Nephron (organoid): Measurements from ENCODE around the gene P3H3.
"Not testable (repeated sequence)": the region's sequence is repeated elsewhere in the genome, so short reads cannot be mapped to it uniquely, and the experiment has no call there.

Experiments
- H3K27ac Mint-ChIP-seq, 3 experiments: 2 replicates each; pipeline ENCODE4 v1.8.0; 2020; ENCODE audit warnings: mixed read lengths in 3 of 3, mild to moderate bottlenecking in 2 of 3, moderate library complexity in 1 of 3
- H3K27me3 Mint-ChIP-seq: 2 replicates; pipeline ENCODE4 v1.8.0; 2021; ENCODE audit warnings: low read depth, mild to moderate bottlenecking, moderate library complexity, mixed read lengths
- H3K36me3 Mint-ChIP-seq: 2 replicates; pipeline ENCODE4 v1.8.0; 2020; ENCODE audit warnings: low read depth, mixed read lengths
- H3K4me1 Mint-ChIP-seq: 2 replicates; pipeline ENCODE4 v1.8.0; 2020; ENCODE audit warnings: mixed read lengths
- H3K4me3 Mint-ChIP-seq, 3 experiments: 2 replicates each; pipeline ENCODE4 v1.8.0; 2020; ENCODE audit warnings: mild to moderate bottlenecking in 3 of 3, mixed read lengths in 3 of 3, moderate library complexity in 2 of 3
- H3K9me3 Mint-ChIP-seq: 2 replicates; pipeline ENCODE4 v1.8.0; 2020; ENCODE audit warnings: mixed read lengths
- TF ChIP-seq, protein P1 (sequence below), 3 experiments: fragments of 200-600 bp; sonication (generic); IDR thresholded peaks; one replicate each; pipeline ENCODE4 v1.5.0; 2021; ENCODE audit warnings: antibody characterized with exemption in 3 of 3; ENCODE audit not compliant: unreplicated experiment in 3 of 3

Gene P3H3

DNA sequence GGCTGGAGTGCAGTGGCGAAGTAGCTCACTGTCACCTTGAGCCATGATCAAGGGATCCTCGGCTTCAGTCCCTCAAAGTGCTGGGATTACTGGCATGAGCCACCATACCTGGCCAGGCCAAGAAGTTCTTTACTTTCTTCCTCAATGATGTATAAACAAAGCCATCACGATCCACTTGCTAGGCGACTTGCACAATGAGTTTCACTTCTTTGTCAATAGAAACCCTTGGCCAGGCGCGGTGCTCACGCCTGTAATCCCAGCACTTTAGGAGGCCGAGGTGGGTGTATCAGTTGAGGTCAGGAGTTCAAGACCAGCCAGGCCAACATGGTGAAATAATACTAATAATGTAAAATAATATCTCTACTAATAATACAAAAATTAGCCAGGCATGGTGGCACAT lies 59.3 kb downstream of the P3H3 start:
- peaks cover 13% of the 10 kb centered on the region for H3K4me1 Mint-ChIP-seq
- H3K9me3 Mint-ChIP-seq, result no peaks in the 10 kb centered on the region
- H3K36me3 Mint-ChIP-seq, result peaks cover 7% of the 10 kb centered on the region
- peaks cover 4% of the 10 kb centered on the region for H3K27me3 Mint-ChIP-seq
- no peak overlapping the region for H3K4me3 Mint-ChIP-seq
- peak overlapping the region in 1 of 3 experiments; percentile 99 for H3K27ac Mint-ChIP-seq
- TF ChIP-seq, protein P1, sequence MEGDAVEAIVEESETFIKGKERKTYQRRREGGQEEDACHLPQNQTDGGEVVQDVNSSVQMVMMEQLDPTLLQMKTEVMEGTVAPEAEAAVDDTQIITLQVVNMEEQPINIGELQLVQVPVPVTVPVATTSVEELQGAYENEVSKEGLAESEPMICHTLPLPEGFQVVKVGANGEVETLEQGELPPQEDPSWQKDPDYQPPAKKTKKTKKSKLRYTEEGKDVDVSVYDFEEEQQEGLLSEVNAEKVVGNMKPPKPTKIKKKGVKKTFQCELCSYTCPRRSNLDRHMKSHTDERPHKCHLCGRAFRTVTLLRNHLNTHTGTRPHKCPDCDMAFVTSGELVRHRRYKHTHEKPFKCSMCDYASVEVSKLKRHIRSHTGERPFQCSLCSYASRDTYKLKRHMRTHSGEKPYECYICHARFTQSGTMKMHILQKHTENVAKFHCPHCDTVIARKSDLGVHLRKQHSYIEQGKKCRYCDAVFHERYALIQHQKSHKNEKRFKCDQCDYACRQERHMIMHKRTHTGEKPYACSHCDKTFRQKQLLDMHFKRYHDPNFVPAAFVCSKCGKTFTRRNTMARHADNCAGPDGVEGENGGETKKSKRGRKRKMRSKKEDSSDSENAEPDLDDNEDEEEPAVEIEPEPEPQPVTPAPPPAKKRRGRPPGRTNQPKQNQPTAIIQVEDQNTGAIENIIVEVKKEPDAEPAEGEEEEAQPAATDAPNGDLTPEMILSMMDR (IDR thresholded peaks at IDR 0.05; ENCODE audit: unreplicated experiment in 3 of 3), result no peak

DNA sequence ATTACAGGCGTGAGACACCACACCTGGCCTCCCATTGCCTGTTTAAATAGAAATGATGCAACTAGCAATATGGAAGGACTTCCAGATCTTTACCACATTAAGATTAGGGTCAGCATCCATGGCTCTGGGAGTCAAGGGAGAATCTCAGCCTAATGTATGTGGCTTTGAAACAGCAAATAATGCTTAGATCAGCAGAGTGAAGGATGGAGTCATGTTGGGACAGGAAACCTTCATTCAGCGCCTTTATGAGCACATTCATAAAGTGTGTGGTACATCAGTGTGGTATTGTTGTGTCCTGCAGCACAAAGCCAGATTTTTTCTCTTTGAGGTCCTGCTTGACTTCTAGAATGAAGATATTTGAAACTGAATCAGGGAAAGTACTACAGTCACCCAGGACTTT lies 60.2 kb downstream of the P3H3 start:
- peaks cover 4% of the 10 kb centered on the region for H3K27me3 Mint-ChIP-seq
- H3K4me3 Mint-ChIP-seq, result peak overlapping the region; percentile 17 to 45 (median 18)
- peaks cover 13% of the 10 kb centered on the region for H3K4me1 Mint-ChIP-seq
- peak overlapping the region; percentile 58 to 75 (median 63) for H3K27ac Mint-ChIP-seq
- TF ChIP-seq, protein P1 (IDR thresholded peaks at IDR 0.05; ENCODE audit: unreplicated experiment in 3 of 3), result no peak
- peaks cover 7% of the 10 kb centered on the region for H3K36me3 Mint-ChIP-seq
- H3K9me3 Mint-ChIP-seq, result no peaks in the 10 kb centered on the region

DNA sequence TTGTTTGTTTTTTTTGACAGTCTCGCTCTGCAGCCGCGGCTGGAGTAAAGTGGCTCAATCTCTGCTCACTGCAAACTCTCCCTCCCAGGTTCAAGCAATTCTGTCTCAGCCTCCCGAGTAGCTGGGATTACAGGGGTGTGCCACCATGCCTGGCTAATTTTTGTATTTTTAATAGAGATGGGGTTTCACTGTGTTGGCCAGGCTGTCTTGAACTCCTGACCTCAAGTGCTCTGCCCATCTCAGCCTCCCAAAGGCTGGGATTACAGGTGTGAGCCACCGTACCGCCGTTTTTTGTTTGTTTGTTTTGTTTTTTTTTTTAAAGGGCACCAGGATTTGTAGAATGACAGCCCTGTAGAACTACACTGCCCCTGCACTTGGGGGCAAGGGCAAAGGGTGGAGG lies 60.6 kb downstream of the P3H3 start:
- H3K4me1 Mint-ChIP-seq, result peaks cover 13% of the 10 kb centered on the region
- not testable (repeated sequence) for H3K4me3 Mint-ChIP-seq, H3K9me3 Mint-ChIP-seq, H3K36me3 Mint-ChIP-seq, H3K27me3 Mint-ChIP-seq
- H3K27ac Mint-ChIP-seq, result peak overlapping the region in 2 of 3 experiments; percentile 63 to 75
